Mesodermal cell (in vitro differentiated cells): Measurements from ENCODE around the gene POLR3C.
"Not testable (repeated sequence)": the region's sequence is repeated elsewhere in the genome, so short reads cannot be mapped to it uniquely, and the experiment has no call there.

Experiments
- H3K27ac ChIP-seq: 2 replicates; pipeline ENCODE4 v1.7.0; 2013; ENCODE audit warnings: mild to moderate bottlenecking, low read depth, low read length, moderate library complexity; ENCODE audit not compliant: severe bottlenecking
- H3K36me3 ChIP-seq: 2 replicates; pipeline ENCODE4 v1.7.1; 2013; ENCODE audit warnings: mild to moderate bottlenecking, low read length, moderate library complexity; ENCODE audit not compliant: control insufficient read depth, insufficient read depth
- H3K4me1 ChIP-seq: one replicate; pipeline ENCODE4 v1.7.1; 2013; ENCODE audit warnings: mild to moderate bottlenecking, low read length; ENCODE audit not compliant: insufficient read depth, control insufficient read depth, poor library complexity, severe bottlenecking
- H3K4me3 ChIP-seq: 2 replicates; pipeline ENCODE4 v1.7.0; 2013; ENCODE audit warnings: low read length, control low read depth, mild to moderate bottlenecking; ENCODE audit not compliant: insufficient read depth, poor library complexity, severe bottlenecking; ENCODE audit errors: extremely low read depth
- H3K9me3 ChIP-seq: 2 replicates; pipeline ENCODE4 v1.7.1; 2013; ENCODE audit warnings: mild to moderate bottlenecking, low read length, moderate library complexity; ENCODE audit not compliant: control insufficient read depth
- WGBS, 2 experiments: methylation state at CpG; one replicate each; pipeline ENCODE4 v1.1.5; 2013; ENCODE audit warnings: missing lambda C conversion rate in 2 of 2; ENCODE audit not compliant: insufficient coverage in 2 of 2; 5-methylcytosine and 5-hydroxymethylcytosine counted together

Gene POLR3C

DNA sequence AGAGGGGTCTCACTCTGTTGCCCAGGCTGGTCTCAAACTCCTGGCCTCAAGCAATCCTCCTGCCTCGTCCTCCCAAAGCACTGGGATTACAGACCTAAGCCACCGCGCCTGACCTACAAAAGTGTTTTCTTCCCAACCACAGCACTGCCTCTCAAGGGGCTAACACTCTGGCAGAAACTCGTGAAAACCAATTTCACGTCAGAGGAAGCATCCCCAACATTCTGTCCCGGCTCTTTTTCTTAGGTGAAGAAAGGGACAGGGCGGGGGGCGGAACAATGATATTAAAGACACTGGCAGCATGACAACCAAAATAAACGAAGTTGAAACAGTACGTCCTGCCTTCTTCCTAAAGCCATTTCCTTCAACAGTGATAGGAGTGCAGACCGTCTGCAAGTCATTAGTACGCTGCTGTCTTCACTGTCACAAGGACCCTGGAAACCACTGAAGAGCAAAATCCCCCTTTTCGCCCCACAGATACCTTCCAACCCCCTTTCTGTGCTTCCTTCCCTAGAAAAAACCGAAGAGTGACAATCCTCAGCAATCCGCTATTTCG lies 1.1 kb upstream of the POLR3C start:
- H3K4me3 ChIP-seq, H3K27ac ChIP-seq, H3K9me3 ChIP-seq, H3K4me1 ChIP-seq: not testable (repeated sequence)
- WGBS, 2 experiments: no CpG with 5 or more reads among the region's 16 CpGs
- H3K36me3 ChIP-seq: peaks cover 27% of the 10 kb centered on the region

DNA sequence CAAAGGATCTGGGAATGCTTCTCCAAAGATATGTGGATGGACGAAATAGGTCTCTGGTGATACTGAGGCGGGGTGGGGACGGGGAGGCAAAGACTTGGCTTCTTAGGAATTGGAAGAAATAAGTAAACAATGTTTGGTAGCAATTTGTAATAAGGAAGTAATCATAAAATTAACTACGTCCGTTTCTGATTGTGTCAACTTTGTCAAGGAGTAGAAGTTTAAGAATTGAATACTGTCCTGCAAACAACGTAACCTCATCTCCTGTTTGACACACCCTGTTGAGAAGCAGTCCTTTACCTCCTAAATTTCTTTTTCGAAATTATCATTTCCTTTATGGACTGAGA lies 471 bp downstream of the POLR3C start:
- H3K36me3 ChIP-seq: peaks cover 39% of the 10 kb centered on the region
- H3K4me3 ChIP-seq: peak overlapping the region; percentile 79
- H3K27ac ChIP-seq: peak overlapping the region; percentile 96
- 0% methylated on average over 1 to 4 of the region's 7 CpGs for WGBS, 2 experiments
- no peaks in the 10 kb centered on the region for H3K9me3 ChIP-seq
- H3K4me1 ChIP-seq: no peaks in the 10 kb centered on the region

DNA sequence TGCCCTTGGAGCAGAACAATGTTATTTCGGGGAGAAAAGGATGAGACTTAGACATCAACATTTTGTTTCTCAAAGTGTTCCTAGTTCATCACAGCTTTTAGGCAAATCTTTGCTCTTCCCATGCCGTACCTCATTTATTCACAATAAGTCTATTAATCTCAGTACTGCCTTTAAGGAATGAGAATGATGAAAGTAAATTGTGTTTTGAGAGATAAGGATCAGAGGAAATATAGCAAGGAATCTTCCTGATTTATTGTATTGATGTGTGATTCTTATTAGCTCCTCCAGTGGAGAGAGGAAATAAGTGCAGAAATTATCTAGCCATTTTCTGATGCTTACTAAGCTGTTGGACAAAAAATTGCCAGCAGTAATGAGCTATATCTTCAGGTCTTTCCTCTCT lies 2.0 kb downstream of the POLR3C start:
- Histone ChIP-seq H3K27ac (no peak overlapping the region), H3K36me3 (peaks cover 54% of the 10 kb centered on the region), H3K4me1 (no peaks in the 10 kb centered on the region), H3K4me3 (no peak overlapping the region), H3K9me3 (no peaks in the 10 kb centered on the region)
- WGBS, 2 experiments: no CpG with 5 or more reads among the region's 2 CpGs

DNA sequence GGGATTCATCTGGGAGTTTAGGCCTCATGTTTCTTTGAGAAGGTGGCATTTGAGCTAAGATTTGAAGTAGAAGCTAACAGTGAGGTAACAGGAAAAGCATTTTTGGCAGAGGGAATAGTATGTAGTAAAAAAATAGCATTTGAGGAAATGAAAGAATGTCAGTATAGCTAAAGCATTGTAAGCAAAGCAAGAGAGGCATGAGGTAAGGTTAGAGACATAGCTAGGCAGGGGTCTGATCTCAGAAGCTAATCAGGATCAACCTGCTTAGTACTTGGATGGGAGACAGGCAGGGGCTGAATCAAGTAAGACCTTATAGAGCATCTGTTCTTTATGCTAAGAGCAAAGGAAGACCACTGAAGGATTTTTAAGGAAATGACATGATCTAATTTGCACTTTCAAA lies 4.0 kb downstream of the POLR3C start:
- no peaks in the 10 kb centered on the region for H3K4me1 ChIP-seq
- no peak overlapping the region for H3K4me3 ChIP-seq
- H3K27ac ChIP-seq: no peak overlapping the region
- no peaks in the 10 kb centered on the region for H3K9me3 ChIP-seq
- peaks cover 73% of the 10 kb centered on the region for H3K36me3 ChIP-seq

DNA sequence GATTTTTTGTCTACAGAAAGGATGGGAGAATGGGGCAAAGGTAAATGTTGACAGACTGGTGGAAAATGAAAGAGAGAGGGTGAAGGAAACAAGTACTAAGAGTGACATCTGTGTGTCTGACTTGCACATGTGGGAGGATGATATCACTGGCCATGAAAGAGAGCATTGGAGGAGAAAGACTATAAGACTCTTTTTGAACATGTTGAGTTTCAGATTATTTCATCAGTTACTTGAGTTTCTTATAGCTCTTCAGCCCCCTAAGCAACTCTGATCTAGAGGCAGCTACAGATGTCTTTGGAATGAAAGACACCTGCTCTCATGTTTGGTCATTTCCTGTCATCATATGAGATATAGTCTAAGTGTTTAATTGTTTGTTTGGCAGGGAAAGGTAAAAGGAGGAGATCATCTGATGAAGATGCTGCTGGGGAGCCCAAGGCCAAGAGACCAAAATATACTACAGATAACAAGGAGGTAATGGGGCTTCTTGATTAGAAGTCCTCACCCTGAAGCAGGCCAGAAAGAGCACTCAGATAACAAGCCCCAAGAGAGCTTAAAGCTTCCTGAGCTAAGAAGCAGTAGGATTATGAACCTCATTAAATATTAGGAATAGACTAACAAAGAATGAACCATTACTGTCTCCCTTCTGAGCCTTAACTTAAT lies 4.5 kb downstream of the POLR3C start:
- H3K27ac ChIP-seq: no peak overlapping the region
- no peaks in the 10 kb centered on the region for H3K4me1 ChIP-seq
- no peak overlapping the region for H3K4me3 ChIP-seq
- H3K9me3 ChIP-seq: no peaks in the 10 kb centered on the region
- H3K36me3 ChIP-seq: peaks cover 78% of the 10 kb centered on the region

DNA sequence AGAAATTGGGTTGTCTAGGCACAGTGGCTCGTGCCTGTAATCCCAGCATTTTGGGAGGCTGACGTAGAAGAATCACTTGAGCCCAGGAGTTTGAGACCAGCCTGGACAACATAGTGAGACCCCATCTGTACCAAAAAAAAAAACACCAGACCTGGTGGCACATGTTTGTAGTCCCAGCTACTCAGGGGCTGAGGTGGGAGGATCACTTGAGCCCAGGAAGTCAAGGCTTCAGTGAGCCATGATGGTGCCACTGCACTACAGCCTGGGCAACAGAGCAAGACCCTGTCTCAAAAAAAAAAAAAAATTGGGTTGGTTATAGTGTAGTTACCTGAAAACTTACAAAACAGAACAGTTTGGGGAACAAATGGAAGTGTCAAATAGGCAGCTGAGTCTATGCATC lies 6.8 kb downstream of the POLR3C start:
- WGBS, 2 experiments: 92% methylated on average over 2 of the region's 2 CpGs; no CpG with 5 or more reads in 1 of the 2 experiments
- peaks cover 98% of the 10 kb centered on the region for H3K36me3 ChIP-seq
- H3K27ac ChIP-seq, H3K4me3 ChIP-seq, H3K4me1 ChIP-seq, H3K9me3 ChIP-seq: not testable (repeated sequence)

DNA sequence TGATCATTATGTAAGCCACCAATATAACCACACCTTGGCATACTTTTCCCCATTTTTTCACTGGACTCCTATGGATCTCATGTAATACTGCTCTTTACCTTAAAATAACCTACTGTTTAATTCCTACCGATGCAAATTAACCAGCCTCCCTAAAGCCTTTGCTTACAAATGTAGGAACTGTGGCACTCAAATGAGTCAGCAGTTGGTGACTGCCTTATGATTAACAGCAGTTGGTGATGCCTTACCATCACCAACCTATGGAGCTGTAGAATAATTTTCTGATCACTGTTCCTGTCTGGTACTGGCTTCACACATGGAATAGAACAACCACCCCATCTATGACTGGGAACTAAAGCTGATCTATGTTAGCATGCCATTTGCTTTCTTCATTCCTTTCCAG lies 13.7 kb downstream of the POLR3C start:
- H3K9me3 ChIP-seq: no peaks in the 10 kb centered on the region
- H3K27ac ChIP-seq: no peak overlapping the region
- H3K4me3 ChIP-seq: no peak overlapping the region
- H3K36me3 ChIP-seq: peaks cover 99% of the 10 kb centered on the region
- no peaks in the 10 kb centered on the region for H3K4me1 ChIP-seq
- 100% methylated on average over 1 of the region's 1 CpG; no CpG with 5 or more reads in 1 of the 2 experiments for WGBS, 2 experiments

DNA sequence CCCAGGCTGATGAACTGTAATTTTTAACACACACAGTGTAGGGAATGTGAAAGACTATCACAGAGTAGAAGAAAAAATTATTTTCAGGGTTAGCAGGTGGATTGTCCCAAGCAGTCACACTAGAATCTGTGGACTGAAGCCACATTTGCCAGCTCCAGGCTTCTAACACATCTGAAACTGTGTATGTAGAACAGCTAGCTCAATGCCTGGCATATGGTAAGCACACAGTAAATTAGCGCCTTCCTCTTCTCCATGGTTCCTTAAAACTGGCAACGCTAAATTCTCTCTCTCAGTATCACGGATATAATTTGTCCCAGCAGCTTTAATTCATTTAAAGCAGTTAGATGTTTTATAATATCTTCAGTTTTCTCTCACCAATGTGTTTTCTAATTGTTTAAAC lies 19.0 kb downstream of the POLR3C start:
- no peak overlapping the region for H3K27ac ChIP-seq
- H3K9me3 ChIP-seq: no peaks in the 10 kb centered on the region
- no peaks in the 10 kb centered on the region for H3K4me1 ChIP-seq
- peaks cover 60% of the 10 kb centered on the region for H3K36me3 ChIP-seq
- no peak overlapping the region for H3K4me3 ChIP-seq
- WGBS, 2 experiments: 100% methylated on average over 1 of the region's 3 CpGs; no CpG with 5 or more reads in 1 of the 2 experiments

DNA sequence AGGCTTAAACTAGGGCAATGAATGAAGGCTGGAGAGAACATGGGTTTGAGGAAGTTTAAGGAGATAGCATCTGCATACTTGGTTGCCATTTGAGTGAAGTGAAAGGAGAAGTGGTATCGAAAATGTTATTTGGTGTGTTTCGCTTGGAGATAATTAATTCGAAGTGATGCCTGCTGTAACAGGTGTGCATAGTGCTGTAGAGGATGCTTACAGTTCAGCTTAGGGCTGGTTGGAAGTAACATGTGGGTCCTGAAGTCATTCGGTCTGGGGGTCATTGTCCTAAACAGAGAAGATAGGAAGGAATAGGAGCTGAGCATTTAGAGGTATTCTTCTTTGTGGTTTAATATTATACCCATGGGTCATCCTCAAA lies 21.1 kb downstream of the POLR3C start:
- Histone ChIP-seq H3K4me3 (peak overlapping the region; percentile 48), H3K9me3 (no peaks in the 10 kb centered on the region), H3K27ac (no peak overlapping the region), H3K36me3 (peaks cover 60% of the 10 kb centered on the region), H3K4me1 (peaks cover 5% of the 10 kb centered on the region)
- WGBS, 2 experiments: 20 to 26% methylated on average over 4 of the region's 4 CpGs

DNA sequence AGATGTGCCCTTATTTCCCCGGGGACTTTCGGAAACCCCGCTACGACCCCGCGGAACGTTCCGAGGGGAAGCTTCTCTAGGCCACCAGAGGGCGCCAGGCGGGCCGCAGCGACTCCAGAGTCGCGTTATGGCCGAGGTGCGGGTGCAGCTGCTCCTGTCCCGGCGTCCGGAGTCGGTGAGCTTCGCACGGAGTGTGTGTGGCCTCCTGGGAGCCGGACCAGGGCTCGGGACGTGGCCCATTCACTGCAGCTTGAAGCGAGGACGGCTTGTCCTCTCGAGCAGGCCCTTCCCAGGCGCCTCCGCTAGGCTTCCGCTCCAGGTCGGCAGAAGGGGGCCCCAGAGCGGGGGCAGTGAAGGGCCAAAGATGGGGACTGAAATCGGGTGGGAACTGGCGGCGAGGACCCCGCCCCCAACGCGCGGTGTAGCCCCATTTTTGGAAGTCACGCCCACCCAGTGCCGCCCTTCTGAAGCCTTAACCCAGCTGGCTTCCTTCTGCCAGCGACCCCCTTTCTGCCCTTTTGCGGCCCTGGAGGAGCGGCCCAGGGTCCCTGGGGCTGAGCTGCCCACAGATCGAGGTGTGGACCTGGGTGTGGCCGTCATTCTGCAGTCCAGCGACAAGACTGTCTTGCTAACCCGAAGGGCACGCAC lies 21.6 kb downstream of the POLR3C start, which contains the start of gene NUDT17:
Gene NUDT17 (plus strand): TSS at position 117 of the 648 bp plus-strand sequence. CDS start 11 bp downstream, at position 128.
- peaks cover 60% of the 10 kb centered on the region for H3K36me3 ChIP-seq
- H3K9me3 ChIP-seq: no peaks in the 10 kb centered on the region
- H3K4me3 ChIP-seq: peak within 1 kb of the TSS; percentile 48
- WGBS, 2 experiments: 4 to 5% methylated on average over 42 to 49 of the region's 50 CpGs
- H3K27ac ChIP-seq: peak within 1 kb of the TSS; percentile 19
- H3K4me1 ChIP-seq: peaks cover 9% of the 10 kb centered on the region

DNA sequence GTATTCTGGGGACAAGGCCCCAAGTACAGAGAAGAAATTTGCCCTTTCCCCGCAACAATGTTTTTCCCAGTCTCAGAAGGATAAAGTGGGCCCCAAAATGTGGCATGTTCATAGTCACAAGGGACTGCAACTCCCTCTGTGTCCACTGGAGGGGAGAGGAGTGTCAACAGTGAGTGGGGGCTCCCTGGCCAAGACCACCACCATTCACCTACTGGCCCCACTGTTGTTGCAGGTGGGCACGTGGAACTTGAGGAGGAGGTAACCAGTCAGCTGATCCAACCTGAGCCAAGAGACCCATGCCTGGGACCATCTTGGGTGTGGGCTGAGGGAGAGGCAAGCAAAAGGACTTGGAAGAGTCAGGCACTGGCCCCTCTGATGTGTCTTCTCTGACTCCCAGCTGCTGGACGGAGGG lies 22.2 kb downstream of the POLR3C start:
- Histone ChIP-seq H3K36me3 (peaks cover 60% of the 10 kb centered on the region), H3K27ac (peak overlapping the region; percentile 19), H3K4me1 (peaks cover 9% of the 10 kb centered on the region), H3K4me3 (peak overlapping the region; percentile 48), H3K9me3 (no peaks in the 10 kb centered on the region)
- WGBS, 2 experiments: 100% methylated on average over 2 of the region's 3 CpGs
